GM23338 (cell line): Measurements from ENCODE around the gene PAK4. TPM values are rescaled to one million over a fixed set of nuclear protein-coding genes. Genes with fewer than 3 reads are reported as not detected.

Source experiments
- ATAC-seq: fragments of 200-7000 bp; cut with Tn5 transposase; 3 replicates; pipeline ENCODE4 v1.9.1; 2020
- DNase-seq: peaks from one replicate; pipeline ENCODE4 v3.0.0-alpha.2; 2015; ENCODE audit warnings: low spot score
- H2AFZ ChIP-seq: fragments of 200-600 bp; sonication (generic); 2 replicates; pipeline ENCODE4 v1.8.0; 2016; ENCODE audit warnings: antibody characterized with exemption, mild to moderate bottlenecking, moderate library complexity
- H3F3A ChIP-seq: fragments of 200-600 bp; sonication (generic); replicated peaks from 2 replicates; pipeline ENCODE4 v1.8.0; 2017; ENCODE audit warnings: antibody characterized with exemption, mixed run types, low read depth
- H3K27ac ChIP-seq: fragments of 200-600 bp; sonication (generic); 2 replicates; pipeline ENCODE4 v1.6.1; 2016; ENCODE audit warnings: low read depth
- H3K27me3 ChIP-seq: fragments of 200-600 bp; sonication (generic); 2 replicates; pipeline ENCODE4 v1.8.0; 2016; ENCODE audit warnings: mild to moderate bottlenecking, mixed run types, moderate library complexity; ENCODE audit not compliant: insufficient read depth
- H3K36me3 ChIP-seq: fragments of 200-600 bp; sonication (generic); 2 replicates; pipeline ENCODE4 v1.8.0; 2016; ENCODE audit warnings: mild to moderate bottlenecking; ENCODE audit not compliant: insufficient read depth
- H3K4me1 ChIP-seq: fragments of 200-600 bp; sonication (generic); 2 replicates; pipeline ENCODE4 v1.8.0; 2016; ENCODE audit warnings: mild to moderate bottlenecking, moderate library complexity; ENCODE audit not compliant: insufficient read depth
- H3K4me2 ChIP-seq: fragments of 200-600 bp; sonication (generic); 2 replicates; pipeline ENCODE4 v1.7.1; 2017; ENCODE audit warnings: mixed run types
- H3K4me3 ChIP-seq: fragments of 200-600 bp; sonication (generic); 2 replicates; pipeline ENCODE4 v1.6.1; 2016; ENCODE audit warnings: mixed run types
- H3K79me2 ChIP-seq: fragments of 200-600 bp; sonication (generic); replicated peaks from 2 replicates; pipeline ENCODE4 v1.8.0; 2017; ENCODE audit warnings: mild to moderate bottlenecking; ENCODE audit not compliant: insufficient read depth
- H3K9me2 ChIP-seq: fragments of 200-600 bp; sonication (generic); 2 replicates; pipeline ENCODE4 v1.8.0; 2017; ENCODE audit not compliant: insufficient read depth
- H4K20me1 ChIP-seq: fragments of 200-600 bp; sonication (generic); replicated peaks from 2 replicates; pipeline ENCODE4 v1.8.0; 2017; ENCODE audit warnings: mild to moderate bottlenecking; ENCODE audit not compliant: insufficient read depth
- H3K27ac Mint-ChIP-seq: 2 replicates; pipeline ENCODE4 v1.8.0; 2020; ENCODE audit warnings: inconsistent platforms, mild to moderate bottlenecking, moderate library complexity, mixed read lengths
- H3K27me3 Mint-ChIP-seq: 3 replicates; pipeline ENCODE4 v1.8.0; 2022; ENCODE audit warnings: low read depth, mild to moderate bottlenecking, moderate library complexity, mixed read lengths, inconsistent platforms; ENCODE audit not compliant: insufficient read depth, poor library complexity
- H3K36me3 Mint-ChIP-seq: 3 replicates; pipeline ENCODE4 v1.8.0; 2021; ENCODE audit warnings: low read depth, mild to moderate bottlenecking, inconsistent platforms, moderate library complexity, mixed read lengths
- H3K4me1 Mint-ChIP-seq: 3 replicates; pipeline ENCODE4 v1.8.0; 2020; ENCODE audit warnings: mild to moderate bottlenecking, inconsistent platforms, mixed read lengths
- H3K4me3 Mint-ChIP-seq: 3 replicates; pipeline ENCODE4 v1.8.0; 2021; ENCODE audit warnings: moderate library complexity, mild to moderate bottlenecking, inconsistent platforms, mixed read lengths
- H3K9me3 Mint-ChIP-seq: 3 replicates; pipeline ENCODE4 v1.8.0; 2020; ENCODE audit warnings: moderate library complexity, mild to moderate bottlenecking, inconsistent platforms, mixed read lengths
- CREB1 ChIP-seq: fragments of 250-450 bp; sonication (Bioruptor Pico); IDR thresholded peaks from 2 replicates; pipeline ENCODE4 v1.5.0; 2020; ENCODE audit warnings: low read depth, mild to moderate bottlenecking, moderate library complexity
- EZH2 ChIP-seq: fragments of 200-600 bp; sonication (generic); IDR thresholded peaks from one replicate; pipeline ENCODE4 v1.8.0; 2017; ENCODE audit warnings: antibody characterized with exemption, mild to moderate bottlenecking, low read depth; ENCODE audit not compliant: unreplicated experiment
- EZH2phosphoT487 ChIP-seq: fragments of 200-600 bp; sonication (generic); IDR thresholded peaks from one replicate; pipeline ENCODE4 v1.8.1; 2018; ENCODE audit warnings: antibody characterized with exemption; ENCODE audit not compliant: unreplicated experiment
- JUNB ChIP-seq: IDR thresholded peaks from one replicate; pipeline ENCODE4 v1.6.1; 2016; ENCODE audit warnings: antibody characterized with exemption; ENCODE audit not compliant: unreplicated experiment
- NANOG ChIP-seq: IDR thresholded peaks from 2 replicates; pipeline ENCODE4 v1.6.1; 2016; ENCODE audit warnings: antibody characterized with exemption, borderline replicate concordance
- POLR2AphosphoS5 ChIP-seq: IDR thresholded peaks from 2 replicates; pipeline ENCODE4 v1.6.1; 2016; ENCODE audit warnings: antibody characterized with exemption, low read depth
- STAT1 ChIP-seq: IDR thresholded peaks from one replicate; pipeline ENCODE4 v1.6.1; 2016; ENCODE audit warnings: antibody characterized with exemption; ENCODE audit not compliant: unreplicated experiment
- ZNF114 ChIP-seq: fragments of 250-450 bp; sonication (Bioruptor Pico); IDR thresholded peaks from 2 replicates; pipeline ENCODE4 v1.5.0; 2020; ENCODE audit warnings: mild to moderate bottlenecking, moderate library complexity
- ZNF331 ChIP-seq: fragments of 250-450 bp; sonication (Bioruptor Pico); IDR thresholded peaks from 2 replicates; pipeline ENCODE4 v1.5.0; 2020; ENCODE audit warnings: low read depth, mild to moderate bottlenecking, moderate library complexity
- polyA plus RNA-seq: library from polyadenylated mRNA; unstranded; fragments of >200 nt; fragmentation: Nextera tagmentation; extraction: Ambion mirVana; gene quantifications from 2 replicates; pipeline ENCODE4 v1.2.1, GENCODE V29; 2016
- total RNA-seq: library from RNA; depleted of rRNA; stranded (reverse); fragments of >200 nt; shearing (Covaris generic); gene quantifications from 2 replicates; pipeline ENCODE4 v1.2.3, GENCODE V29; 2014
- TF ChIP-seq, protein P1 (sequence below): fragments of 250-450 bp; sonication (Bioruptor Pico); IDR thresholded peaks from 2 replicates; pipeline ENCODE4 v1.5.0; 2020; ENCODE audit warnings: mild to moderate bottlenecking, moderate library complexity
- TF ChIP-seq, protein P2 (sequence below), 2 experiments: fragments of 200-600 bp in 1 of 2; sonication (generic) in 1 of 2; conservative IDR thresholded peaks; 2 replicates each; pipeline versions ENCODE4 v1.5.1 to v1.6.1; 2016 to 2017; ENCODE audit warnings: antibody characterized with exemption in 2 of 2, low read depth in 2 of 2, mild to moderate bottlenecking in 2 of 2, moderate library complexity in 1 of 2
- TF ChIP-seq, protein P3 (sequence below): IDR thresholded peaks from one replicate; pipeline ENCODE4 v1.6.1; 2018; ENCODE audit warnings: antibody characterized with exemption; ENCODE audit not compliant: unreplicated experiment
- TF ChIP-seq, protein P4 (sequence below): IDR thresholded peaks from 2 replicates; pipeline ENCODE4 v1.6.1; 2016; ENCODE audit warnings: antibody characterized with exemption

The PAK4 gene
- total and polyA plus RNA-seq, 2 experiments from 2014 or later: 28.7 to 35.4 TPM

DNA sequence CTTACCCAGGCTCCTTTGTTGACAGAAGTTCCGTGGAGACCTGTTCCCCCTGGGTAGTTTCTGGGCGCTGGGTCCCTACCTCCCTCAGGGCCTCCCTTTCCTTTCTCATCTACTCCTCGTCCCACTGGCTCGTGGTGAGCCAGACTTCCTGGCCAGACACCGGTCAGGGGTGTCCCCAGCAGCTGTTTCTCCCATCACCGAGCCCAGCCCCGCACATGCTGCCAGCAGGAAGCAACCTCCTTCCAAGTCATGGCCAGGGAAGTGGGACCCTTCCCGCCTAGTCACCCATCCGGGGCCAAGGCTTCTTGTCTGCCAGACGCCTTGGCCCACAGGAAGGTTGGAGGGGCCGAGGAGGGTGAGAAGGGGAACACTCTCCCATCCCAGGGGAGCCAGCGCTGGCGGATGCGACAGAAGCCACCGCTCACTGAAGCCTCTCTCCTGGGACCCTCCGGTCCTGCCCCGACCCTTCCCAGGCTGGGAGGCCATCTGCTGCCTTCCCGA, 5.7 kb downstream of the PAK4 start:
- H3K9me2 ChIP-seq: no peaks in the 10 kb centered on the region
- no peak overlapping the region for H3K27ac ChIP-seq

More for the DNA sequence above, 5.7 kb downstream of the PAK4 start:
- Mint-ChIP-seq H3K4me1 (peaks cover 74% of the 10 kb centered on the region), H3K4me3 (no peak overlapping the region), H3K36me3 (no peaks in the 10 kb centered on the region), H3K9me3 (no peaks in the 10 kb centered on the region), H3K27ac (peak overlapping the region; percentile 59; the same call in 1 of the 2 replicates), H3K27me3 (peaks cover 15% of the 10 kb centered on the region)
- Histone ChIP-seq H3K36me3 (no peaks in the 10 kb centered on the region), H3K27me3 (no peaks in the 10 kb centered on the region), H4K20me1 (peaks cover 24% of the 10 kb centered on the region), H3K4me2 (no peak overlapping the region), H2AFZ (no peak overlapping the region), H3K4me1 (peaks cover 43% of the 10 kb centered on the region), H3K79me2 (peaks cover 93% of the 10 kb centered on the region), H3F3A (no peaks in the 10 kb centered on the region; the same call in 1 of the 2 replicates), H3K4me3 (no peak overlapping the region)
- TF ChIP-seq EZH2 (no peak), EZH2phosphoT487 (no peak), JUNB (no peak), STAT1 (no peak), NANOG (no peak), ZNF114 (CRISPR knock-in tag) (no peak), ZNF331 (no peak), CREB1 (CRISPR knock-in tag) (no peak), POLR2AphosphoS5 (no peak)
- TF ChIP-seq, protein P1, sequence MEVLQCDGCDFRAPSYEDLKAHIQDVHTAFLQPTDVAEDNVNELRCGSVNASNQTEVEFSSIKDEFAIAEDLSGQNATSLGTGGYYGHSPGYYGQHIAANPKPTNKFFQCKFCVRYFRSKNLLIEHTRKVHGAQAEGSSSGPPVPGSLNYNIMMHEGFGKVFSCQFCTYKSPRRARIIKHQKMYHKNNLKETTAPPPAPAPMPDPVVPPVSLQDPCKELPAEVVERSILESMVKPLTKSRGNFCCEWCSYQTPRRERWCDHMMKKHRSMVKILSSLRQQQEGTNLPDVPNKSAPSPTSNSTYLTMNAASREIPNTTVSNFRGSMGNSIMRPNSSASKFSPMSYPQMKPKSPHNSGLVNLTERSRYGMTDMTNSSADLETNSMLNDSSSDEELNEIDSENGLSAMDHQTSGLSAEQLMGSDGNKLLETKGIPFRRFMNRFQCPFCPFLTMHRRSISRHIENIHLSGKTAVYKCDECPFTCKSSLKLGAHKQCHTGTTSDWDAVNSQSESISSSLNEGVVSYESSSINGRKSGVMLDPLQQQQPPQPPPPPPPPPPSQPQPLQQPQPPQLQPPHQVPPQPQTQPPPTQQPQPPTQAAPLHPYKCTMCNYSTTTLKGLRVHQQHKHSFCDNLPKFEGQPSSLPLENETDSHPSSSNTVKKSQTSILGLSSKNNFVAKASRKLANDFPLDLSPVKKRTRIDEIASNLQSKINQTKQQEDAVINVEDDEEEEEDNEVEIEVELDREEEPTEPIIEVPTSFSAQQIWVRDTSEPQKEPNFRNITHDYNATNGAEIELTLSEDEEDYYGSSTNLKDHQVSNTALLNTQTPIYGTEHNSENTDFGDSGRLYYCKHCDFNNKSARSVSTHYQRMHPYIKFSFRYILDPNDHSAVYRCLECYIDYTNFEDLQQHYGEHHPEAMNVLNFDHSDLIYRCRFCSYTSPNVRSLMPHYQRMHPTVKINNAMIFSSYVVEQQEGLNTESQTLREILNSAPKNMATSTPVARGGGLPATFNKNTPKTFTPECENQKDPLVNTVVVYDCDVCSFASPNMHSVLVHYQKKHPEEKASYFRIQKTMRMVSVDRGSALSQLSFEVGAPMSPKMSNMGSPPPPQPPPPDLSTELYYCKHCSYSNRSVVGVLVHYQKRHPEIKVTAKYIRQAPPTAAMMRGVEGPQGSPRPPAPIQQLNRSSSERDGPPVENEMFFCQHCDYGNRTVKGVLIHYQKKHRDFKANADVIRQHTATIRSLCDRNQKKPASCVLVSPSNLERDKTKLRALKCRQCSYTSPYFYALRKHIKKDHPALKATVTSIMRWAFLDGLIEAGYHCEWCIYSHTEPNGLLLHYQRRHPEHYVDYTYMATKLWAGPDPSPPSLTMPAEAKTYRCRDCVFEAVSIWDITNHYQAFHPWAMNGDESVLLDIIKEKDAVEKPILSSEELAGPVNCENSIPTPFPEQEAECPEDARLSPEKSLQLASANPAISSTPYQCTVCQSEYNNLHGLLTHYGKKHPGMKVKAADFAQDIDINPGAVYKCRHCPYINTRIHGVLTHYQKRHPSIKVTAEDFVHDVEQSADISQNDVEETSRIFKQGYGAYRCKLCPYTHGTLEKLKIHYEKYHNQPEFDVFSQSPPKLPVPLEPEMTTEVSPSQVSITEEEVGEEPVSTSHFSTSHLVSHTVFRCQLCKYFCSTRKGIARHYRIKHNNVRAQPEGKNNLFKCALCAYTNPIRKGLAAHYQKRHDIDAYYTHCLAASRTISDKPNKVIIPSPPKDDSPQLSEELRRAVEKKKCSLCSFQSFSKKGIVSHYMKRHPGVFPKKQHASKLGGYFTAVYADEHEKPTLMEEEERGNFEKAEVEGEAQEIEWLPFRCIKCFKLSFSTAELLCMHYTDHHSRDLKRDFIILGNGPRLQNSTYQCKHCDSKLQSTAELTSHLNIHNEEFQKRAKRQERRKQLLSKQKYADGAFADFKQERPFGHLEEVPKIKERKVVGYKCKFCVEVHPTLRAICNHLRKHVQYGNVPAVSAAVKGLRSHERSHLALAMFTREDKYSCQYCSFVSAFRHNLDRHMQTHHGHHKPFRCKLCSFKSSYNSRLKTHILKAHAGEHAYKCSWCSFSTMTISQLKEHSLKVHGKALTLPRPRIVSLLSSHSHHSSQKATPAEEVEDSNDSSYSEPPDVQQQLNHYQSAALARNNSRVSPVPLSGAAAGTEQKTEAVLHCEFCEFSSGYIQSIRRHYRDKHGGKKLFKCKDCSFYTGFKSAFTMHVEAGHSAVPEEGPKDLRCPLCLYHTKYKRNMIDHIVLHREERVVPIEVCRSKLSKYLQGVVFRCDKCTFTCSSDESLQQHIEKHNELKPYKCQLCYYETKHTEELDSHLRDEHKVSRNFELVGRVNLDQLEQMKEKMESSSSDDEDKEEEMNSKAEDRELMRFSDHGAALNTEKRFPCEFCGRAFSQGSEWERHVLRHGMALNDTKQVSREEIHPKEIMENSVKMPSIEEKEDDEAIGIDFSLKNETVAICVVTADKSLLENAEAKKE (CRISPR knock-in tag): no peak
- TF ChIP-seq, protein P2, sequence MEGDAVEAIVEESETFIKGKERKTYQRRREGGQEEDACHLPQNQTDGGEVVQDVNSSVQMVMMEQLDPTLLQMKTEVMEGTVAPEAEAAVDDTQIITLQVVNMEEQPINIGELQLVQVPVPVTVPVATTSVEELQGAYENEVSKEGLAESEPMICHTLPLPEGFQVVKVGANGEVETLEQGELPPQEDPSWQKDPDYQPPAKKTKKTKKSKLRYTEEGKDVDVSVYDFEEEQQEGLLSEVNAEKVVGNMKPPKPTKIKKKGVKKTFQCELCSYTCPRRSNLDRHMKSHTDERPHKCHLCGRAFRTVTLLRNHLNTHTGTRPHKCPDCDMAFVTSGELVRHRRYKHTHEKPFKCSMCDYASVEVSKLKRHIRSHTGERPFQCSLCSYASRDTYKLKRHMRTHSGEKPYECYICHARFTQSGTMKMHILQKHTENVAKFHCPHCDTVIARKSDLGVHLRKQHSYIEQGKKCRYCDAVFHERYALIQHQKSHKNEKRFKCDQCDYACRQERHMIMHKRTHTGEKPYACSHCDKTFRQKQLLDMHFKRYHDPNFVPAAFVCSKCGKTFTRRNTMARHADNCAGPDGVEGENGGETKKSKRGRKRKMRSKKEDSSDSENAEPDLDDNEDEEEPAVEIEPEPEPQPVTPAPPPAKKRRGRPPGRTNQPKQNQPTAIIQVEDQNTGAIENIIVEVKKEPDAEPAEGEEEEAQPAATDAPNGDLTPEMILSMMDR (conservative IDR thresholded peaks at IDR 0.05; ENCODE audit: low read depth in 2 of 2): no peak
- TF ChIP-seq, protein P3, sequence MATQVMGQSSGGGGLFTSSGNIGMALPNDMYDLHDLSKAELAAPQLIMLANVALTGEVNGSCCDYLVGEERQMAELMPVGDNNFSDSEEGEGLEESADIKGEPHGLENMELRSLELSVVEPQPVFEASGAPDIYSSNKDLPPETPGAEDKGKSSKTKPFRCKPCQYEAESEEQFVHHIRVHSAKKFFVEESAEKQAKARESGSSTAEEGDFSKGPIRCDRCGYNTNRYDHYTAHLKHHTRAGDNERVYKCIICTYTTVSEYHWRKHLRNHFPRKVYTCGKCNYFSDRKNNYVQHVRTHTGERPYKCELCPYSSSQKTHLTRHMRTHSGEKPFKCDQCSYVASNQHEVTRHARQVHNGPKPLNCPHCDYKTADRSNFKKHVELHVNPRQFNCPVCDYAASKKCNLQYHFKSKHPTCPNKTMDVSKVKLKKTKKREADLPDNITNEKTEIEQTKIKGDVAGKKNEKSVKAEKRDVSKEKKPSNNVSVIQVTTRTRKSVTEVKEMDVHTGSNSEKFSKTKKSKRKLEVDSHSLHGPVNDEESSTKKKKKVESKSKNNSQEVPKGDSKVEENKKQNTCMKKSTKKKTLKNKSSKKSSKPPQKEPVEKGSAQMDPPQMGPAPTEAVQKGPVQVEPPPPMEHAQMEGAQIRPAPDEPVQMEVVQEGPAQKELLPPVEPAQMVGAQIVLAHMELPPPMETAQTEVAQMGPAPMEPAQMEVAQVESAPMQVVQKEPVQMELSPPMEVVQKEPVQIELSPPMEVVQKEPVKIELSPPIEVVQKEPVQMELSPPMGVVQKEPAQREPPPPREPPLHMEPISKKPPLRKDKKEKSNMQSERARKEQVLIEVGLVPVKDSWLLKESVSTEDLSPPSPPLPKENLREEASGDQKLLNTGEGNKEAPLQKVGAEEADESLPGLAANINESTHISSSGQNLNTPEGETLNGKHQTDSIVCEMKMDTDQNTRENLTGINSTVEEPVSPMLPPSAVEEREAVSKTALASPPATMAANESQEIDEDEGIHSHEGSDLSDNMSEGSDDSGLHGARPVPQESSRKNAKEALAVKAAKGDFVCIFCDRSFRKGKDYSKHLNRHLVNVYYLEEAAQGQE: no peak
- TF ChIP-seq, protein P4, sequence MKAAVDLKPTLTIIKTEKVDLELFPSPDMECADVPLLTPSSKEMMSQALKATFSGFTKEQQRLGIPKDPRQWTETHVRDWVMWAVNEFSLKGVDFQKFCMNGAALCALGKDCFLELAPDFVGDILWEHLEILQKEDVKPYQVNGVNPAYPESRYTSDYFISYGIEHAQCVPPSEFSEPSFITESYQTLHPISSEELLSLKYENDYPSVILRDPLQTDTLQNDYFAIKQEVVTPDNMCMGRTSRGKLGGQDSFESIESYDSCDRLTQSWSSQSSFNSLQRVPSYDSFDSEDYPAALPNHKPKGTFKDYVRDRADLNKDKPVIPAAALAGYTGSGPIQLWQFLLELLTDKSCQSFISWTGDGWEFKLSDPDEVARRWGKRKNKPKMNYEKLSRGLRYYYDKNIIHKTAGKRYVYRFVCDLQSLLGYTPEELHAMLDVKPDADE: no peak
- DNase-seq (no peak), ATAC-seq (no peak)
